ENCODE measurements around the gene HOXC13. TPM values are rescaled to one million over a fixed set of nuclear protein-coding genes. Genes with fewer than 3 reads are reported as not detected.

The HOXC13 gene
- total and polyA plus RNA-seq, 7 experiments from 2014 or later, result not detected

DNA sequence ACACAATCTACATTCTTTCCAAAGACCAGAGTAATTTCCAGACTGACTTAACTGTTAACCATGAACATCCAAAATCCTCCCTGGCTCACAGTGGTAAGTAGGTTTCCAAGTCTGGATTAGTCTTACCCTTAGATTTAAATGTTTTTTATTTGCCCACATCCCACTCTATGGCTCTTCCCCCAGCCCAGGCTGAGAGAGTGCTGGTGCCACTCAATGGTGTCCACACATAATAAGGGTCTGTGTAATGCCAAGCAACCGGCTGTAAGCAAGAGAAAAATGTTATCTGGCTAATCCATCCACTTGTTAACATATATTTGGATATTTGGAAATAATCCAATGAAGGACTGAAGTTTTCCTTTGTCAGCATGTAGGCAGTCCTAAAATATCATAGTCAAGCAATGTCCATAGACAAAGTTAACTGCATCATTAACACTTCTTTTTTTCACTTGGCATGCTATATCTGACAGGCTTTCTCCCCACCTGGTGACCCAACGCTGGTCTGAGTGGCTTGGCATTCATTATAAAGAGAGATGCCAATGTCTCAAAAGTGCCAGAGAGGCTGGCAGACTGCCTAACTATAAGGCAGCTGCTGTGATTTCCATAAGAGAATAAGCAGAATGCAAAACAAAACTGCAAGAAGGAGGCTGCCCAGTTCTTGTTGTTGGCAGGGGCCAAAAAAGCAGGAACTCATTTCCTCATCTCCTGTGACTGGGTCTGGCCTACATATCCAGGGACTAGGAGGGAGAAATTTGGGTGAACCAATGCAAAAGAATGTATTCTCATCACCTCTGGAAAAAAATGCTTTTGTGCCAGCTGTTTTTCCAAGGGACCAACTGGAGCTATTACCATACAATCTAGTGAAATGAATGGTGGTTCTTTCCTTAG lies 13.9 kb upstream of the HOXC13 start:
- intact Hi-C loops (cut with micrococcal nuclease), result loop anchor here in 1 of 2 donors (5.0 kb wide), 1 partner anchor 38 kb away; no protein-coding TSS in a partner anchor
- CTCF ChIA-PET, result interaction anchor here (0.6 kb wide), 1 partner anchor 276 kb away, joined by 4 read pairs; no protein-coding TSS in a partner anchor

DNA sequence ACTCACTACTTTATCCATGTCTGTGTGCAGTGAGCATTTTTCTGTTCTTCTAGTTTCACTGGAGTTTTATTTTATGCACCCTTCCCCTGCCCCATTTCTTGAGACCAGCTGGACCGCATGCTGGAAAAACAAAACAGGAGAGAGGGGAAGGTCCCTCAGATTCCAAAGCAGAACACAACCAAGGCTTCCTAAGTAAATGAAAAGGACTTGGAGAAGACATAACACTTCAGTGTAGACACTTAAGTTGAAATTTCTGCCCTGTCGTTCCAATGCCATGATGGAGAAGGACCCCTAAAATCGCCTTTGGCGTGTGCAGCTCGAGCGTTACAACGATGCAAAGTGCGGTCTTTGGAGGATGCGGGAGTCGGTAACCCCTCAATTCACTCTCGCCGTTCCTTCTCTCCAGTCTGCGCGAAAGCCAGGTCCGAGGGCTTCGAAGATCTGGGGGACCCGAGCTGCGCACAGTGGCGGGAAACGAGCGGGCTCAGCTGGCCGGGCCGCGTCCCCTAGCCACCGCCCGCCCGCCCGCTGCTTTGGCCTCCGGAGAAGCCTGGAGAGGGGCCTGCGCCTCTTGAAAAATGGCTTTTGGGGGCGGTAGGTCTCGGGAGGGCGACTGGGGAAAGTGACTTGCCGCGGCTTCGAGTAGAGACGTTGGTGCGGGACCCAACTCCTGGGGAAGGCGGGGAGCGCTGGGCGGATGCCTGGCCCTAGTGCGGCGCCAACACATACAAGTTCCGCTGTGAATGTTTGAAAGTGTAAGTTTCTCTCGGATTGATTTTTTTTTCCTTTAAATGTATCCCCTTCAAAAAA lies 11.2 kb upstream of the HOXC13 start:
- POLR2A ChIA-PET, result no interaction called here

More for the DNA sequence above, 13.9 kb upstream of the HOXC13 start:
- POLR2A ChIA-PET, result no interaction called here
- no peak for ATAC-seq
- Histone ChIP-seq H3K36me3 (ENCODE audit: control insufficient read depth in 2 of 3, insufficient read depth in 3 of 3, low read length in 3 of 3) (no peaks in the 10 kb centered on the region), H3K4me3 (ENCODE audit: low read length) (no peak overlapping the region), H3K9me3 (ENCODE audit: control insufficient read depth in 2 of 3, low read length in 3 of 3) (no peaks in the 10 kb centered on the region), H3K4me1 (ENCODE audit: control insufficient read depth in 2 of 2, insufficient read depth in 2 of 2, low read length in 2 of 2) (no peaks in the 10 kb centered on the region), H3K27ac (ENCODE audit: low read depth, low read length) (no peak overlapping the region), H3K27me3 (ENCODE audit: control insufficient read depth in 2 of 2, insufficient read depth in 2 of 2, low read length in 2 of 2) (peaks cover 19 to 31% of the 10 kb centered on the region in 2 donors)
- no peak overlapping the region for H3K27ac Mint-ChIP-seq
- H3K4me3 Mint-ChIP-seq, result no peak overlapping the region
- H3K4me1 Mint-ChIP-seq, result peaks cover 0 to 7% (median 1%) of the 10 kb centered on the region in 7 donors
- H3K27me3 Mint-ChIP-seq, result peaks cover 85 to 93% (median 90%) of the 10 kb centered on the region in 5 donors
- no peak for DNase-seq
- H3K9me3 Mint-ChIP-seq, result peaks cover 0 to 17% (median 5%) of the 10 kb centered on the region in 11 donors
- H3K36me3 Mint-ChIP-seq, result peaks cover 0 to 7% (median 0%) of the 10 kb centered on the region in 5 donors

GRCh38 chr12:53928054-53928835 lies 10.4 kb upstream of the HOXC13 start:
- CTCF ChIA-PET, result no interaction called here
- POLR2A ChIA-PET, result no interaction called here
- Mint-ChIP-seq H3K9me3 (peaks cover 0 to 30% (median 5%) of the 10 kb centered on the region in 11 donors), H3K27me3 (peaks cover 91 to 99% (median 93%) of the 10 kb centered on the region in 5 donors), H3K36me3 (peaks cover 0 to 7% (median 0%) of the 10 kb centered on the region in 5 donors), H3K27ac (peak overlapping the region in 1 of 9 donors; percentile 46), H3K4me3 (peak overlapping the region in 3 of 10 donors; percentile 6 to 18 (median 16)), H3K4me1 (peaks cover 0 to 7% (median 3%) of the 10 kb centered on the region in 7 donors)
- ATAC-seq, result no peak
- Histone ChIP-seq H3K4me3 (ENCODE audit: low read length) (no peak overlapping the region), H3K9me3 (ENCODE audit: control insufficient read depth in 2 of 3, low read length in 3 of 3) (no peaks in the 10 kb centered on the region), H3K27ac (ENCODE audit: low read depth, low read length) (no peak overlapping the region), H3K36me3 (ENCODE audit: control insufficient read depth in 2 of 3, insufficient read depth in 3 of 3, low read length in 3 of 3) (no peaks in the 10 kb centered on the region), H3K4me1 (ENCODE audit: control insufficient read depth in 2 of 2, insufficient read depth in 2 of 2, low read length in 2 of 2) (no peaks in the 10 kb centered on the region), H3K27me3 (ENCODE audit: control insufficient read depth in 2 of 2, insufficient read depth in 2 of 2, low read length in 2 of 2) (peaks cover 19 to 31% of the 10 kb centered on the region in 2 donors)
- intact Hi-C loops (cut with micrococcal nuclease), result loop anchor here in 1 of 2 donors (5.0 kb wide), 1 partner anchor 34 kb away; no protein-coding TSS in a partner anchor
- DNase-seq, result no peak

More for the DNA sequence above, 11.2 kb upstream of the HOXC13 start:
- Mint-ChIP-seq H3K27ac (no peak overlapping the region), H3K9me3 (peaks cover 0 to 30% (median 5%) of the 10 kb centered on the region in 11 donors), H3K27me3 (peaks cover 87 to 98% (median 93%) of the 10 kb centered on the region in 5 donors), H3K4me1 (peaks cover 0 to 7% (median 3%) of the 10 kb centered on the region in 7 donors), H3K36me3 (peaks cover 0 to 7% (median 0%) of the 10 kb centered on the region in 5 donors), H3K4me3 (peak overlapping the region in 2 of 10 donors; percentile 6 to 30)
- DNase-seq (no peak), ATAC-seq (no peak)
- Histone ChIP-seq H3K4me3 (ENCODE audit: low read length) (no peak overlapping the region), H3K27ac (ENCODE audit: low read depth, low read length) (no peak overlapping the region), H3K36me3 (ENCODE audit: control insufficient read depth in 2 of 3, insufficient read depth in 3 of 3, low read length in 3 of 3) (no peaks in the 10 kb centered on the region), H3K27me3 (ENCODE audit: control insufficient read depth in 2 of 2, insufficient read depth in 2 of 2, low read length in 2 of 2) (peaks cover 19 to 27% of the 10 kb centered on the region in 2 donors), H3K9me3 (ENCODE audit: control insufficient read depth in 2 of 3, low read length in 3 of 3) (no peaks in the 10 kb centered on the region), H3K4me1 (ENCODE audit: control insufficient read depth in 2 of 2, insufficient read depth in 2 of 2, low read length in 2 of 2) (no peaks in the 10 kb centered on the region)
- intact Hi-C loops (cut with micrococcal nuclease), result loop anchor here in 1 of 2 donors (5.0 kb wide), 1 partner anchor 35 kb away; no protein-coding TSS in a partner anchor
- CTCF ChIA-PET, result no interaction called here

DNA sequence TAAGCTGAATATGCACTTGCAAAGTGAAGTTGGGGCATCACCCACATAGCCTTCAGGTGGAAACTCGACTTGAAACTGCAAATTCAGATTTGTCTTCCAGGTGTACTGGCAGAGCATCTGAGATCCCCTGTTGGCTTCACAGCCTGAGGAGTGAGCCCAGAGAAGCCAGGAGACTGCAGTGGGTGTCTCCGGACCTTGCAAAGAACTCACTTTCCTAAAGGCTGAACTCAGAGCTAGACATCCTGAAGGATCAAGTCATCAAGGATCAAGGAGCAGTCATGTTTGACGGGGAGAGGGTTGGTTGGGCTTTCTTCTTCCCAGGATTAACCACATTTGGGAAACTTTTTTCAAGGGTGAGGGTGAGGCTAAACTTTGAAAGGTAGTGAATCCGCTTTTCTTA lies 9.1 kb upstream of the HOXC13 start:
- H3K9me3 Mint-ChIP-seq, result peaks cover 0 to 30% (median 5%) of the 10 kb centered on the region in 11 donors
- intact Hi-C loops (cut with micrococcal nuclease), result loop anchor here in 1 of 2 donors (5.0 kb wide), 1 partner anchor 33 kb away; no protein-coding TSS in a partner anchor
- Histone ChIP-seq H3K9me3 (ENCODE audit: control insufficient read depth in 2 of 3, low read length in 3 of 3) (no peaks in the 10 kb centered on the region), H3K4me3 (ENCODE audit: low read length) (no peak overlapping the region), H3K27me3 (ENCODE audit: control insufficient read depth in 2 of 2, insufficient read depth in 2 of 2, low read length in 2 of 2) (peaks cover 18 to 31% of the 10 kb centered on the region in 2 donors), H3K36me3 (ENCODE audit: control insufficient read depth in 2 of 3, insufficient read depth in 3 of 3, low read length in 3 of 3) (no peaks in the 10 kb centered on the region), H3K27ac (ENCODE audit: low read depth, low read length) (no peak overlapping the region), H3K4me1 (ENCODE audit: control insufficient read depth in 2 of 2, insufficient read depth in 2 of 2, low read length in 2 of 2) (no peaks in the 10 kb centered on the region)
- H3K4me1 Mint-ChIP-seq, result peaks cover 0 to 7% (median 3%) of the 10 kb centered on the region in 7 donors
- no peak for ATAC-seq
- DNase-seq, result no peak
- ChIA-PET POLR2A (interaction anchor here (0.7 kb wide), 1 partner anchor 1336 kb away, joined by 3 read pairs; no protein-coding TSS in a partner anchor), CTCF (no interaction called here)
- H3K27me3 Mint-ChIP-seq, result peaks cover 91 to 100% (median 93%) of the 10 kb centered on the region in 5 donors
- H3K27ac Mint-ChIP-seq, result no peak overlapping the region
- peaks cover 0 to 3% (median 0%) of the 10 kb centered on the region in 5 donors for H3K36me3 Mint-ChIP-seq
- no peak overlapping the region for H3K4me3 Mint-ChIP-seq

DNA sequence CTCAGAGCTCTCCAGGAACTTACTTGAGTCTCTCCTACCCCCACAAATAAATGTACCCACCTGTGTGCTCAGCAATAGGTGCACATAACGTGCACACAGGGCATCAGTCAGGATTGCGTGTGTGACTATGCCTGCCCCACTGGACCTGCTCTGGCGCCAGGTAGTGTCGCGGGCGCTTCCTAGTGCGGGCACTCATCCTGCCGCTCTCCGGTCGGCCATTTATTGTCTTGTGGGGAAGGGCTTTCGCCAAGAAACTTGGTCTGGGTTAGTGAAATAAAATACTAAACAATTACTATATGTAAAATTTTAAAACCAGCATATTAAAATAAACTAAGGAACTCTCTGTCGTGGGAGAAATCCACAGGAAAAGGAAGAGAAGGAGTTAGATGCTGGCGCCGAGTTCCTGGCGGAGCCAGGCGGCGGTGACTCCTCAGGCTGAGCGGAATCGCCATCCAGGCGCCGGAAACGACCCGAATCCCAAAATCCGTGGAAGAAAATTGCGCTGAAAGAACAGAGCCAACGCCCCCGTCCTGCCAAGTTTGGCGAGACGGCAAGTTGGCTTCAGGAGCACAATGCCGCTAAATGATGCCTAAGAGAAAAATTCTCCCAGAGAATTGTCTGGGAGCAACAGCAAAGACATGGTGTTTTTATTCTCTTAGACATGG lies 7.9 kb upstream of the HOXC13 start:
- Mint-ChIP-seq H3K36me3 (peaks cover 0 to 3% (median 0%) of the 10 kb centered on the region in 5 donors), H3K9me3 (peaks cover 0 to 27% (median 5%) of the 10 kb centered on the region in 11 donors), H3K4me1 (peaks cover 4 to 16% (median 8%) of the 10 kb centered on the region in 7 donors), H3K27me3 (peaks cover 93 to 100% (median 96%) of the 10 kb centered on the region in 5 donors), H3K27ac (peak overlapping the region in 1 of 9 donors; percentile 13), H3K4me3 (no peak overlapping the region)
- H3K4me1 ChIP-seq (ENCODE audit: control insufficient read depth in 2 of 2, insufficient read depth in 2 of 2, low read length in 2 of 2), result peaks cover 0 to 3% of the 10 kb centered on the region in 2 donors
- no peak overlapping the region for H3K4me3 ChIP-seq (ENCODE audit: low read length)
- ChIA-PET CTCF (no interaction called here), POLR2A (no interaction called here)
- DNase-seq (no peak), ATAC-seq (no peak)
- H3K27ac ChIP-seq (ENCODE audit: low read depth, low read length), result no peak overlapping the region
- intact Hi-C loops (cut with micrococcal nuclease), result no loop called here
- H3K36me3 ChIP-seq (ENCODE audit: control insufficient read depth in 2 of 3, insufficient read depth in 3 of 3, low read length in 3 of 3), result no peaks in the 10 kb centered on the region
- peaks cover 13 to 28% of the 10 kb centered on the region in 2 donors for H3K27me3 ChIP-seq (ENCODE audit: control insufficient read depth in 2 of 2, insufficient read depth in 2 of 2, low read length in 2 of 2)
- H3K9me3 ChIP-seq (ENCODE audit: control insufficient read depth in 2 of 3, low read length in 3 of 3), result no peaks in the 10 kb centered on the region

Measured in naive thymus-derived CD4-positive, alpha-beta T cell (primary cell).